WTC11 (cell line): ENCODE results near the gene EBF3. TPM values are rescaled to one million over a fixed set of nuclear protein-coding genes. Genes with fewer than 3 reads are reported as not detected.

ENCODE experiments used
- ATAC-seq: fragments of 200-7000 bp; cut with Tn5 transposase; 2 replicates; pipeline ENCODE4 v1.10.0; 2021; ENCODE audit warnings: mild to moderate bottlenecking, moderate library complexity
- CTCF ChIA-PET: fragments of 300-600 bp; sonication (Branson Sonifier 250); formaldehyde crosslinking; loops from one replicate; lab custom pipeline; 2021; ENCODE audit warnings: antibody characterized with exemption; lab: Charles Lee
- POLR2A ChIA-PET: fragments of 350-600 bp; sonication (Branson Sonifier 250); formaldehyde crosslinking; loops from one replicate; lab custom pipeline; 2021; ENCODE audit warnings: antibody characterized with exemption; lab: Charles Lee
- DNase-seq: peaks from one replicate; pipeline ENCODE4 v3.0.0; 2021; ENCODE audit warnings: low spot score
- H3K27ac Mint-ChIP-seq: 2 replicates; pipeline ENCODE4 v1.8.0; 2021; ENCODE audit warnings: mixed read lengths
- H3K27me3 Mint-ChIP-seq: 2 replicates; pipeline ENCODE4 v1.8.0; 2021; ENCODE audit warnings: low read depth, mild to moderate bottlenecking, moderate library complexity, mixed read lengths
- H3K36me3 Mint-ChIP-seq: 2 replicates; pipeline ENCODE4 v1.8.0; 2021; ENCODE audit warnings: mixed read lengths
- H3K4me1 Mint-ChIP-seq: 2 replicates; pipeline ENCODE4 v1.8.0; 2022; ENCODE audit warnings: mixed read lengths
- H3K4me3 Mint-ChIP-seq: 2 replicates; pipeline ENCODE4 v1.8.0; 2021; ENCODE audit warnings: mild to moderate bottlenecking, moderate library complexity, mixed read lengths
- H3K9me3 Mint-ChIP-seq: 2 replicates; pipeline ENCODE4 v1.8.0; 2021; ENCODE audit warnings: mixed read lengths
- ATF1 ChIP-seq: sonication (generic); formaldehyde crosslinking; IDR thresholded peaks from 2 replicates; pipeline ENCODE4 v1.8.1; 2023; ENCODE audit warnings: mild to moderate bottlenecking, moderate library complexity, missing genetic modification reagents
- CREB1 ChIP-seq: sonication (generic); formaldehyde crosslinking; IDR thresholded peaks from 2 replicates; pipeline ENCODE4 v1.8.0; 2023; ENCODE audit warnings: mild to moderate bottlenecking, missing genetic modification reagents
- CREM ChIP-seq: sonication (generic); formaldehyde crosslinking; IDR thresholded peaks from 2 replicates; pipeline ENCODE4 v1.8.1; 2022; ENCODE audit warnings: mild to moderate bottlenecking, missing genetic modification reagents, moderate library complexity
- KAT7 ChIP-seq: sonication (generic); formaldehyde crosslinking; IDR thresholded peaks from 2 replicates; pipeline ENCODE4 v1.8.1; 2023; ENCODE audit warnings: missing genetic modification reagents, mild to moderate bottlenecking, borderline replicate concordance
- NR2C2 ChIP-seq: sonication (generic); formaldehyde crosslinking; IDR thresholded peaks from 2 replicates; pipeline ENCODE4 v1.8.0; 2022; ENCODE audit warnings: mild to moderate bottlenecking, missing genetic modification reagents
- RELA ChIP-seq: sonication (generic); formaldehyde crosslinking; IDR thresholded peaks from 2 replicates; pipeline ENCODE4 v1.8.1; 2022; ENCODE audit warnings: missing genetic modification reagents, mild to moderate bottlenecking, borderline replicate concordance
- TEAD1 ChIP-seq: sonication (generic); formaldehyde crosslinking; IDR thresholded peaks from 2 replicates; pipeline ENCODE4 v1.8.0; 2022; ENCODE audit warnings: mild to moderate bottlenecking, missing genetic modification reagents
- ZBTB21 ChIP-seq: sonication (generic); formaldehyde crosslinking; IDR thresholded peaks from 2 replicates; pipeline ENCODE4 v1.8.1; 2023; ENCODE audit warnings: mild to moderate bottlenecking, missing genetic modification reagents, borderline replicate concordance
- ZNF138 ChIP-seq: sonication (generic); formaldehyde crosslinking; conservative IDR thresholded peaks from 2 replicates; pipeline ENCODE4 v1.8.1; 2022; ENCODE audit warnings: mild to moderate bottlenecking, moderate library complexity, missing genetic modification reagents
- ZNF219 ChIP-seq: sonication (generic); formaldehyde crosslinking; IDR thresholded peaks from 2 replicates; pipeline ENCODE4 v1.8.0; 2023; ENCODE audit warnings: missing genetic modification reagents, mild to moderate bottlenecking, borderline replicate concordance
- ZNF396 ChIP-seq: fragments of 250-450 bp; sonication (Bioruptor Pico); IDR thresholded peaks from 2 replicates; pipeline ENCODE4 v1.8.0; 2021; ENCODE audit warnings: mild to moderate bottlenecking, moderate library complexity, borderline replicate concordance
- ZNF423 ChIP-seq: fragments of 250-450 bp; sonication (Bioruptor Pico); IDR thresholded peaks from 2 replicates; pipeline ENCODE4 v2.1.2; 2022; ENCODE audit warnings: mild to moderate bottlenecking, moderate library complexity
- ZNF671 ChIP-seq: fragments of 250-450 bp; sonication (Bioruptor Pico); IDR thresholded peaks from 2 replicates; pipeline ENCODE4 v1.8.0; 2021; ENCODE audit warnings: mild to moderate bottlenecking
- total RNA-seq: library from RNA; stranded (reverse); gene quantifications from 3 replicates; pipeline ENCODE4 v1.2.3, GENCODE V29; 2021
- TF ChIP-seq, protein P1 (sequence below): sonication (generic); formaldehyde crosslinking; conservative IDR thresholded peaks from 2 replicates; pipeline ENCODE4 v1.8.1; 2022; ENCODE audit warnings: mild to moderate bottlenecking, missing genetic modification reagents
- TF ChIP-seq, protein P2 (sequence below): fragments of 200-600 bp; IDR thresholded peaks from 2 replicates; pipeline ENCODE4 v1.8.0; 2022; ENCODE audit warnings: antibody characterized with exemption
- TF ChIP-seq, protein P3 (sequence below): fragments of 250-450 bp; sonication (Bioruptor Pico); conservative IDR thresholded peaks from 2 replicates; pipeline ENCODE4 v1.9.0; 2021; ENCODE audit warnings: mild to moderate bottlenecking
- TF ChIP-seq, protein P4 (sequence below): sonication (generic); formaldehyde crosslinking; IDR thresholded peaks from 2 replicates; pipeline ENCODE4 v1.8.0; 2022; ENCODE audit warnings: mild to moderate bottlenecking, missing genetic modification reagents
- TF ChIP-seq, protein P5 (sequence below): sonication (generic); formaldehyde crosslinking; IDR thresholded peaks from 2 replicates; pipeline ENCODE4 v1.8.1; 2023; ENCODE audit warnings: mild to moderate bottlenecking, moderate library complexity, missing genetic modification reagents
- TF ChIP-seq, protein P6 (sequence below): sonication (generic); formaldehyde crosslinking; IDR thresholded peaks from 2 replicates; pipeline ENCODE4 v1.8.1; 2023; ENCODE audit warnings: mild to moderate bottlenecking, missing genetic modification reagents, moderate library complexity

The EBF3 gene
- total RNA-seq, 1 experiment from 2014 or later: 1.2 TPM

DNA sequence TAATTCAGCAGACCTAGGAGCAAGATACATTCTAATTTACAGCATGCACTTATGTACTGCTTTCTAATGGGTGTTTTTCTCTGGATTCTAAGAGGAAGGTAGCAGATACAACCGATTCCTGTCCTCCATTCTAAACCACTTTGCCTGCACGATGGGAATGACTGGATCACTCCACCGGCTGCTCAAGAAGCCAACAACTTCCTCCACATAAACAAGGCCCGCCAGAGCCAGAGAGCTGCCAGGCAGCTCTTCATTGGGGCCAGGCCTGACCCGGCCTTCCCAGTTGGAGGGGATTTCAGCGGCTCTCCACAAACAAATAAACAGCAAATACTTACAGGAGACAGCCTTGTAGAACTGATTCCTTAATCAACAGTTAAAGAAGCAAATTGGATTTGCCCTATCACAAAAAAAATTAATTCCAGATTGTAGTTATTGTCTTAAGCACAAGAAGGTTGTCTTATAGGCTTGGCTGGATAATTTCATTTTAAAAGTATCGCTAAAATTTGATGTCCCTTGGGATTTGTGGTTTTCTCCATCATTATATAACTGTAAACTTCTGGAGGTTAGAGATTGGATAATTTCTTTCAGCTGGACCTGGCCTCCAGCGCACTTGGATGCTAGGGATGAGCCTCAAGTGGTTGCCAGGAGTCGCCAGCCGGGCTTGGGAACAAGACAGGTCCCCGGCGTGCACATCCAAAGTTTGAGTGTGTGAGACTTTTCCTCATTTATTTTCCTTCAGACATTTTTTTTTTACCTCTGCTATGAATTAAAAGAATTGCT, 20.9 kb downstream of the EBF3 start (continued):
- TF ChIP-seq ZNF396 (CRISPR knock-in tag) (no peak), TEAD1 (no peak), ATF1 (CRISPR knock-in tag) (no peak), RELA (CRISPR knock-in tag) (no peak), CREM (no peak)
- TF ChIP-seq, protein P1, sequence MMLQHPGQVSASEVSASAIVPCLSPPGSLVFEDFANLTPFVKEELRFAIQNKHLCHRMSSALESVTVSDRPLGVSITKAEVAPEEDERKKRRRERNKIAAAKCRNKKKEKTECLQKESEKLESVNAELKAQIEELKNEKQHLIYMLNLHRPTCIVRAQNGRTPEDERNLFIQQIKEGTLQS (CRISPR knock-in tag): no peak
- TF ChIP-seq, protein P2, sequence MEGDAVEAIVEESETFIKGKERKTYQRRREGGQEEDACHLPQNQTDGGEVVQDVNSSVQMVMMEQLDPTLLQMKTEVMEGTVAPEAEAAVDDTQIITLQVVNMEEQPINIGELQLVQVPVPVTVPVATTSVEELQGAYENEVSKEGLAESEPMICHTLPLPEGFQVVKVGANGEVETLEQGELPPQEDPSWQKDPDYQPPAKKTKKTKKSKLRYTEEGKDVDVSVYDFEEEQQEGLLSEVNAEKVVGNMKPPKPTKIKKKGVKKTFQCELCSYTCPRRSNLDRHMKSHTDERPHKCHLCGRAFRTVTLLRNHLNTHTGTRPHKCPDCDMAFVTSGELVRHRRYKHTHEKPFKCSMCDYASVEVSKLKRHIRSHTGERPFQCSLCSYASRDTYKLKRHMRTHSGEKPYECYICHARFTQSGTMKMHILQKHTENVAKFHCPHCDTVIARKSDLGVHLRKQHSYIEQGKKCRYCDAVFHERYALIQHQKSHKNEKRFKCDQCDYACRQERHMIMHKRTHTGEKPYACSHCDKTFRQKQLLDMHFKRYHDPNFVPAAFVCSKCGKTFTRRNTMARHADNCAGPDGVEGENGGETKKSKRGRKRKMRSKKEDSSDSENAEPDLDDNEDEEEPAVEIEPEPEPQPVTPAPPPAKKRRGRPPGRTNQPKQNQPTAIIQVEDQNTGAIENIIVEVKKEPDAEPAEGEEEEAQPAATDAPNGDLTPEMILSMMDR: no peak

DNA sequence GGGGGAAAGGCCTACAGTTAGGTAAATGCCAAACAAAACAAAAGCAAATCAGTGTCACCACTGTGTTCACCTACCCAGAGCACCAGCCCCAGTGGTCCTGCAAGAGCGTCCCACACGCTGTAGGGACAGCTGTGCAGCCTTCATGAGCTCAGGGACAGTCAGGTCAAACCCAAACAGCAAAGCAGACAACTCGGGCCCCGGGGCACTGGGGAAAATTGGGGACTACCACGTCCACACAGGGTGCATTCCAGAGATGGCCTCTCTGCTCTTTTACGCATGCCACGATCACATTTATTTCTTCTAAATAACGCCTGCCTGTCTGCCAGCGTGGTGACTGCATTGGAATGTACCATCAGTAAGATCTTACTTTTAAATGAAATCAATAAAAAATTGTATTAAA, 21.7 kb downstream of the EBF3 start:
- TF ChIP-seq KAT7 (CRISPR knock-in tag) (no peak), ZNF671 (no peak), ZBTB21 (CRISPR knock-in tag) (no peak), ZNF423 (CRISPR knock-in tag) (no peak), ZNF219 (CRISPR knock-in tag) (no peak), ZNF138 (CRISPR knock-in tag) (no peak), CREB1 (CRISPR knock-in tag) (no peak), NR2C2 (CRISPR knock-in tag) (no peak)
- TF ChIP-seq, protein P3, sequence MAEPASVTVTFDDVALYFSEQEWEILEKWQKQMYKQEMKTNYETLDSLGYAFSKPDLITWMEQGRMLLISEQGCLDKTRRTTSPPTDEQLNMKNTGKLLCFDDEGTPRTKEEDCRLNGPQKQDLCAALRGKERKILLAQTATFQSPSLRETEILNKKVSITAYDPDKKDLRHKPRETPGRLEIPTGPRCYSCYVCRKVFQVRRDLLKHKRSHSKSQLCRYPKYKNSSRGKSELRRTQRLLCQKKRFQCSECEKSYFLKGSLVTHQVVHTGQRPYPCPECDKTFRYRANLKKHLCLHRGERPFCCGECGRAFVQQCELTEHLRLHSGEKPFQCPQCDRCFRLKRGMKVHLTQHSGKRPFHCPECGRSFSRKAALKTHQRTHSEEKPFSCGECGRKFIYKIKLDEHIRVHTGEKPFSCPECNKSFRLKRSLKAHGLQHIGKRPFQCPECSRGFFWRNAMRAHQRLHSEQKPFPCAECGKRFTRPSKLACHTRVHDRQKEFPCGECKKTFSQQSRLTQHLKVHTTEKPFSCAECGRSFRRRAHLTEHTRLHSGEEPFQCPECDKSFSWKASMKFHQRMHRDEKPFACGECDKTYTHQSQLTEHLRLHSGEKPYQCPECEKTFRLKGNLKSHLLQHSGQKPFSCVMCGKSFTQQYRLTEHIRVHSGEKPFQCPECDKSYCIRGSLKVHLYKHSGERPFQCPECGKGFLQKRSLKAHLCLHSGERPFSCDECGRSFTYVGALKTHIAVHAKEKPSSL: no peak
- TF ChIP-seq, protein P1 (CRISPR knock-in tag): no peak
- TF ChIP-seq, protein P4, sequence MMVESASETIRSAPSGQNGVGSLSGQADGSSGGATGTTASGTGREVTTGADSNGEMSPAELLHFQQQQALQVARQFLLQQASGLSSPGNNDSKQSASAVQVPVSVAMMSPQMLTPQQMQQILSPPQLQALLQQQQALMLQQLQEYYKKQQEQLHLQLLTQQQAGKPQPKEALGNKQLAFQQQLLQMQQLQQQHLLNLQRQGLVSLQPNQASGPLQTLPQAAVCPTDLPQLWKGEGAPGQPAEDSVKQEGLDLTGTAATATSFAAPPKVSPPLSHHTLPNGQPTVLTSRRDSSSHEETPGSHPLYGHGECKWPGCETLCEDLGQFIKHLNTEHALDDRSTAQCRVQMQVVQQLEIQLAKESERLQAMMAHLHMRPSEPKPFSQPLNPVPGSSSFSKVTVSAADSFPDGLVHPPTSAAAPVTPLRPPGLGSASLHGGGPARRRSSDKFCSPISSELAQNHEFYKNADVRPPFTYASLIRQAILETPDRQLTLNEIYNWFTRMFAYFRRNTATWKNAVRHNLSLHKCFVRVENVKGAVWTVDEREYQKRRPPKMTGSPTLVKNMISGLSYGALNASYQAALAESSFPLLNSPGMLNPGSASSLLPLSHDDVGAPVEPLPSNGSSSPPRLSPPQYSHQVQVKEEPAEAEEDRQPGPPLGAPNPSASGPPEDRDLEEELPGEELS: no peak
- TF ChIP-seq, protein P5, sequence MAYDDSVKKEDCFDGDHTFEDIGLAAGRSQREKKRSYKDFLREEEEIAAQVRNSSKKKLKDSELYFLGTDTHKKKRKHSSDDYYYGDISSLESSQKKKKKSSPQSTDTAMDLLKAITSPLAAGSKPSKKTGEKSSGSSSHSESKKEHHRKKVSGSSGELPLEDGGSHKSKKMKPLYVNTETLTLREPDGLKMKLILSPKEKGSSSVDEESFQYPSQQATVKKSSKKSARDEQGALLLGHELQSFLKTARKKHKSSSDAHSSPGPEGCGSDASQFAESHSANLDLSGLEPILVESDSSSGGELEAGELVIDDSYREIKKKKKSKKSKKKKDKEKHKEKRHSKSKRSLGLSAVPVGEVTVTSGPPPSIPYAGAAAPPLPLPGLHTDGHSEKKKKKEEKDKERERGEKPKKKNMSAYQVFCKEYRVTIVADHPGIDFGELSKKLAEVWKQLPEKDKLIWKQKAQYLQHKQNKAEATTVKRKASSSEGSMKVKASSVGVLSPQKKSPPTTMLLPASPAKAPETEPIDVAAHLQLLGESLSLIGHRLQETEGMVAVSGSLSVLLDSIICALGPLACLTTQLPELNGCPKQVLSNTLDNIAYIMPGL (CRISPR knock-in tag): no peak
- TF ChIP-seq, protein P6, sequence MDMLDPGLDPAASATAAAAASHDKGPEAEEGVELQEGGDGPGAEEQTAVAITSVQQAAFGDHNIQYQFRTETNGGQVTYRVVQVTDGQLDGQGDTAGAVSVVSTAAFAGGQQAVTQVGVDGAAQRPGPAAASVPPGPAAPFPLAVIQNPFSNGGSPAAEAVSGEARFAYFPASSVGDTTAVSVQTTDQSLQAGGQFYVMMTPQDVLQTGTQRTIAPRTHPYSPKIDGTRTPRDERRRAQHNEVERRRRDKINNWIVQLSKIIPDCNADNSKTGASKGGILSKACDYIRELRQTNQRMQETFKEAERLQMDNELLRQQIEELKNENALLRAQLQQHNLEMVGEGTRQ: no peak
- TF ChIP-seq, all 79 proteins: peak for 0
- Mint-ChIP-seq H3K27ac (no peak overlapping the region), H3K36me3 (no peaks in the 10 kb centered on the region), H3K27me3 (no peaks in the 10 kb centered on the region; the same call in 1 of the 2 replicates), H3K4me3 (no peak overlapping the region), H3K4me1 (peaks cover 15% of the 10 kb centered on the region; the same call in 1 of the 2 replicates), H3K9me3 (no peaks in the 10 kb centered on the region)
- no peak for DNase-seq
- no peak for ATAC-seq
- POLR2A ChIA-PET: no interaction called here
- CTCF ChIA-PET: interaction anchor here (1.6 to 1.7 kb wide), 2 partner anchors 53 to 65 kb away, joined by 3 to 4 read pairs; no protein-coding TSS in a partner anchor
